HepG2 (cell line): ENCODE results near the gene PLD2. TPM values are rescaled to one million over a fixed set of nuclear protein-coding genes. Genes with fewer than 3 reads are reported as not detected.

Experiments used
- ATAC-seq: fragments of 200-7000 bp; cut with Tn5 transposase; 3 replicates; pipeline ENCODE4 v1.9.1; 2020; ENCODE audit warnings: mild to moderate bottlenecking, moderate library complexity
- BruUV-seq: library from RNA; stranded (reverse); fragments of 400-500 nt; replicated peaks from 2 replicates; lab custom pipeline; 2021; lab: Mats Ljungman, UMichigan
- CTCF ChIA-PET: fragments of 300-600 bp; formaldehyde crosslinking; extraction: SDS; loops from one replicate; lab custom pipeline; 2021; ENCODE audit warnings: low total read pairs, inconsistent platforms, low intra/inter-chr PET ratio; lab: Yijun Ruan, JAX
- POLR2A ChIA-PET: fragments of 350-600 bp; sonication (Branson Sonifier 250); formaldehyde crosslinking; loops from one replicate; lab custom pipeline; 2020; ENCODE audit warnings: antibody characterized with exemption, inconsistent platforms; lab: Yijun Ruan, JAX
- DNase-seq: peaks from one replicate; pipeline ENCODE4 v3.0.0-alpha.2; 2015; ENCODE audit warnings: low spot score
- FAIRE-seq: peaks from 3 replicates; lab custom pipeline; 2011; peaks lifted over from hg19 to GRCh38; lab: Jason Lieb, UNC
- H2AFZ ChIP-seq: one replicate; pipeline ENCODE4 v1.6.1; 2011; ENCODE audit warnings: low read length, inconsistent platforms
- H3K27ac ChIP-seq: fragments of 300-600 bp; 3 replicates; pipeline ENCODE4 v1.8.0; 2011; ENCODE audit warnings: mixed run types, mild to moderate bottlenecking, mixed read lengths, low read length, inconsistent platforms; ENCODE audit not compliant: insufficient read depth; ENCODE audit errors: extremely low read length
- H3K27me3 ChIP-seq, 2 experiments: fragments of 200-600 bp in 1 of 2; 2 replicates in 1 of 2; 3 replicates in 1 of 2; pipeline versions ENCODE4 v1.6.0 to v1.8.0; 2011; ENCODE audit warnings: low read length in 2 of 2, mild to moderate bottlenecking in 2 of 2, moderate library complexity in 2 of 2, inconsistent platforms in 1 of 2; ENCODE audit not compliant: insufficient read depth in 2 of 2, control insufficient read depth in 1 of 2
- H3K36me3 ChIP-seq, 2 experiments: fragments of 200-600 bp in 1 of 2; replicated peaks in 1 of 2; 2 replicates in 1 of 2; 3 replicates in 1 of 2; pipeline versions ENCODE4 v1.5.1 to v1.8.0; 2011; ENCODE audit warnings: low read length in 2 of 2, inconsistent platforms in 1 of 2; ENCODE audit not compliant: insufficient read depth in 2 of 2, control insufficient read depth in 1 of 2
- H3K4me1 ChIP-seq: 2 replicates; pipeline ENCODE4 v1.5.1; 2012; ENCODE audit warnings: low read length, inconsistent platforms; ENCODE audit not compliant: insufficient read depth
- H3K4me2 ChIP-seq: 2 replicates; pipeline ENCODE4 v1.6.0; 2011; ENCODE audit warnings: low read depth, low read length, inconsistent platforms
- H3K4me3 ChIP-seq, 3 experiments: fragments of 200-600 bp in 1 of 3; sonication (generic), shearing (Covaris generic) in 1 of 3; replicated peaks in 1 of 3; 2 replicates each; pipeline ENCODE4 v1.5.1; 2011 to 2016; ENCODE audit warnings: low read length in 3 of 3, inconsistent platforms in 2 of 3, low read depth in 2 of 3, mild to moderate bottlenecking in 2 of 3, control low read depth in 1 of 3, mixed read lengths in 1 of 3; ENCODE audit not compliant: insufficient read depth in 1 of 3
- H3K79me2 ChIP-seq: one replicate; pipeline ENCODE4 v1.6.1; 2011; ENCODE audit warnings: low read length, inconsistent platforms; ENCODE audit not compliant: insufficient read depth
- H3K9ac ChIP-seq: 2 replicates; pipeline ENCODE4 v1.6.0; 2011; ENCODE audit warnings: mild to moderate bottlenecking, low read depth, low read length, inconsistent platforms; ENCODE audit not compliant: insufficient read depth
- H3K9me3 ChIP-seq: 2 replicates; pipeline ENCODE4 v1.5.1; 2012; ENCODE audit warnings: mild to moderate bottlenecking, low read length
- H4K20me1 ChIP-seq: 2 replicates; pipeline ENCODE4 v1.6.0; 2011; ENCODE audit warnings: inconsistent platforms, mild to moderate bottlenecking, low read length, moderate library complexity; ENCODE audit not compliant: insufficient read depth
- HNRNPH1 ChIP-seq: fragments of 200-400 bp; formaldehyde crosslinking; optimal IDR thresholded peaks from 2 replicates; pipeline ENCODE3; 2017; ENCODE audit warnings: mild to moderate bottlenecking, low read depth, low read length
- MAFG ChIP-seq: sonication (generic); formaldehyde crosslinking; IDR thresholded peaks from 2 replicates; pipeline ENCODE4 v1.5.1; 2020; ENCODE audit warnings: mild to moderate bottlenecking, missing genetic modification reagents
- MYNN ChIP-seq: sonication (generic); formaldehyde crosslinking; IDR thresholded peaks from 2 replicates; pipeline ENCODE4 v1.4.0; 2020; ENCODE audit warnings: mild to moderate bottlenecking, low read depth, missing genetic modification reagents
- PHF8 ChIP-seq: sonication (generic); formaldehyde crosslinking; IDR thresholded peaks from 2 replicates; pipeline ENCODE4 v1.5.0; 2020; ENCODE audit warnings: missing genetic modification reagents
- RELA ChIP-seq: sonication (generic); formaldehyde crosslinking; IDR thresholded peaks from 2 replicates; pipeline ENCODE4 v1.4.0; 2020; ENCODE audit warnings: missing genetic modification reagents
- ZBTB38 ChIP-seq: sonication (generic); formaldehyde crosslinking; IDR thresholded peaks from 2 replicates; pipeline ENCODE4 v1.5.1; 2020; ENCODE audit warnings: mild to moderate bottlenecking, missing genetic modification reagents
- ZNF460 ChIP-seq: sonication (generic); formaldehyde crosslinking; IDR thresholded peaks from 2 replicates; pipeline ENCODE4 v1.5.1; 2020; ENCODE audit warnings: missing genetic modification reagents, mild to moderate bottlenecking, borderline replicate concordance
- ZNF567 ChIP-seq: sonication (generic); formaldehyde crosslinking; IDR thresholded peaks from 2 replicates; pipeline ENCODE4 v1.8.1; 2023; ENCODE audit warnings: mild to moderate bottlenecking, missing genetic modification reagents, borderline replicate concordance
- ZNF710 ChIP-seq: sonication (generic); formaldehyde crosslinking; IDR thresholded peaks from 2 replicates; pipeline ENCODE4 v1.5.0; 2020; ENCODE audit warnings: mild to moderate bottlenecking, missing genetic modification reagents, borderline replicate concordance
- WGBS: methylation state at CpG from one replicate; pipeline ENCODE4 v1.1.6; 2017; ENCODE audit warnings: low lambda C conversion rate; 5-methylcytosine and 5-hydroxymethylcytosine counted together
- in situ Hi-C: cut with HindIII; loops from 2 replicates; pipeline ENCODE4 v1.10.0; 2017; ENCODE audit warnings: low pct_unique_long_range_greater_than_20kb; ENCODE audit not compliant: extremely low pct_ligation_motif_present
- intact Hi-C: fragments of 100-400 bp; cut with micrococcal nuclease; formaldehyde crosslinking; loops from one replicate; pipeline ENCODE4 v1.10.0; 2022; ENCODE audit not compliant: unreplicated experiment
- polyA plus RNA-seq, 8 experiments: library from polyadenylated mRNA; depleted of rRNA in 3 of 8; stranded (reverse) in 7 of 8; unstranded in 1 of 8; fragments of >200 nt; fragmentation: Illumina TruSeq in 4 of 8; extraction: Trizol in 4 of 8; gene quantifications; 2 replicates each; pipeline versions ENCODE4 v1.2.1 to v1.2.3, GENCODE V29; 2011 to 2016; ENCODE audit warnings: low read depth in 4 of 8, missing spikeins in 1 of 8, mixed read lengths in 1 of 8; ENCODE audit not compliant: insufficient read depth in 1 of 8
- total RNA-seq, 5 experiments: library from RNA; depleted of rRNA; stranded (reverse); fragments of >200 nt; fragmentation: Illumina TruSeq; extraction: Trizol; gene quantifications; 2 replicates each; pipeline ENCODE4 v1.2.3, GENCODE V29; 2016; ENCODE audit warnings: low read depth in 1 of 5

Gene PLD2
- total and polyA plus RNA-seq, 2 of the 13 experiments (the other 11 are each of a cell fraction or from before 2014, with no cell fraction given), result 13.4 to 29.7 TPM

GRCh38 chr17:4845118-4845517 is 38.2 kb downstream of the PLD2 start:
- Histone ChIP-seq H3K27me3 (no peaks in the 10 kb centered on the region), H3K9me3 (no peaks in the 10 kb centered on the region), H3K9ac (no peak overlapping the region), H3K4me1 (peaks cover 52% of the 10 kb centered on the region), H3K79me2 (peaks cover 84% of the 10 kb centered on the region), H2AFZ (no peak overlapping the region), H3K4me2 (no peak overlapping the region), H3K4me3 (no peak overlapping the region), H3K27ac (no peak overlapping the region), H4K20me1 (peaks cover 31% of the 10 kb centered on the region), H3K36me3 (peaks cover 3 to 20% of the 10 kb centered on the region in 2 experiments; a peak in 4 of 5 replicates)
- WGBS, result 94% methylated on average over 5 of the region's 5 CpGs
- ChIA-PET POLR2A (interaction anchor here (0.9 kb wide), 1 partner anchor 9 kb away, joined by 4 read pairs; no protein-coding TSS in a partner anchor), CTCF (no interaction called here)
- intact Hi-C loops (no loop called here), in situ Hi-C loops (no loop called here)
- FAIRE-seq (no peak), DNase-seq (no peak), ATAC-seq (no peak)
- TF ChIP-seq PHF8, result no peak
- TF ChIP-seq ZNF710 (CRISPR knock-in tag), result no peak
- TF ChIP-seq ZNF460 (CRISPR knock-in tag), result no peak
- no peak for TF ChIP-seq RELA
- no peak for TF ChIP-seq ZBTB38
- no peak for TF ChIP-seq MAFG (CRISPR knock-in tag)
- no peak for TF ChIP-seq MYNN
- no peak for TF ChIP-seq HNRNPH1
- TF ChIP-seq ZNF567 (CRISPR knock-in tag), result no peak
- no TSS peak for BruUV-seq
